Nucleus accumbens (tissue), 56 donors: ENCODE measurements around the gene SSRP1.
A peak's percentile ranks its signal among the peaks of the same experiment; 100 is the strongest.

Experiments used
- DNase-seq, 56 donors: peaks; one replicate each; lab custom pipeline; 2025; lab: John Stamatoyannopoulos, UW

The SSRP1 gene

DNA sequence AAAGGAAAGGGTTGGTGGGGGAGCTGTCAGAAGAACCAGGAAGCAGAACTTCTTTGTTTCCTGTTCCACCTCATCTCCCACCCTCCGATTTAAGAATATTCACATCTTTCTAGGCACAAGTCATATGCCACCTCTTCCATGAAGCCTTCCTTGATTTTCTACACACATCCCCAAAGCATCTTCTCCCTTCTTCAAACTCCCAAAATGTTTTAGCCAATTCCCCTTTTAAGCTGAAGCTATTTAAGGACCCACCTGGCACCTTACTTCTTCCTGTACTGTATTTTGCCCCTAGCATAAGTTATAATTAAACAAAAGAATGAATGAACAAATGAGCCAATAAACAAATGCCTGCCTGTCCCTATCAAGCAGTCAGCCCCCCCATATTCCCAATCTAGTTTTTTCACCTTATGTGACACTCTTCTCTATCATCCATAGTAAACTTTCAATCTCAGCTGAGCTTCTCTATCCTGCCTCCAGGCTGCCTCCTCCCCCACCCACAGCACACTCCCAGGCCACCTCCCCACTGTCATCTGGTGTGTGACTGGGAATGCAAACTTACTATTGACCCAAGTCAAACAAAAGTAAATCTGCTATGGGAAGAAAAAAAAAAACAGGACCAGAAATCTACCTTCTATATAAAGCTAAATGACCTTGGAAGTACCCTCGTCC, 14.8 kb downstream of the SSRP1 start:
- DNase-seq: no peak

DNA sequence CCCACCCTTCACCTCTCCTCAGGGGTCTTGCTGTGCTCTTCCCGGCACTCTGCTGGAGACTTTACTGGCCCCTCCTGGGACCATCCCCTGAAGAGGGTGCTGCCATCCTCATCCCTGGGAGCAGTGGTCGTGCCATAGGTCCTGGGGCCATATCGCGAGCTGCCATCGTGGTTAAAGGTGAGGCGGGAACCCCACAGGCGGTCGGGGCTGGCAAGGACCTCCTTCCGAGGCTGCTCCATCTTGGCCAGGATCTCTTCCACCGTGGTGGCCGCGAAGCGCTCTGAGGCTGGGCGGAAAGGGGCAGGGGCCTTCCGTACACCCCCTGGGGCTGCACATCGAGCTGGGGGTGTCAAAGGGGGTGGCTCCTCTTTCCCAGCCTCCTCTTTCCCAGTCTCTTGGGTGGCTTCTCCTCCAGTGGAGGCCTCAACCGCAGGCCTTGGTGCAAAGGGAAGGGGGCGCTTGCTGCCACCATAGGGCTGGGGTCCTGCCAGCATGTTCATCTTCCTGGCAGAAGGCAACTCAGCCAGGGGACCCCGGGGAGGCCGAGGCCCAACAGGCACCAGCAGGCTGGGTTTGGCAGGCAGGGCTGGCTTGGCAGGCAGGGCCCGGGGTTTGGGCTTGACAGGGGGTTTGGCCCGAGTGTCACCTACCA, 15.5 kb downstream of the SSRP1 start:
- DNase-seq: no peak

DNA sequence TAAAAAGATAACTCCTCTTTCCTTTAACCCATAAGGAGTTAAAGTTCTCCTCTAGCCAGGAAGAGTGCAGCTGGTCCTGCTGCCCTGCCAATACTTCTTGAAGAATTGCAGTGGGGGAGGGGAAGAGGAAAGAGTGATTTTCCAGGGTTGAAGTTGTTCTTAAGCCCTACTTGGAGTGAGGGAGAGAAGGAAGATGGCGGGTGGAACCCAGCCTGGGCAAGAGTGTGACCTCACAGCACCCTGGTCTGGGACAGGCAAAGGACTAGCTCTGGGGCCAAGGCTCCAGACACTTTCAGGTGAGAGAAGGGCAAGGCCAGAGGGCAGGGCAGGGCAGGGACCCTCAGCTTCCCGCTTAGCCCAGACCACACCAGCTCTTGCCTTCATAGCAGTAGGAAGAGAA, 17.5 kb downstream of the SSRP1 start:
- DNase-seq: peak in 1 of 56 donors; percentile 10

DNA sequence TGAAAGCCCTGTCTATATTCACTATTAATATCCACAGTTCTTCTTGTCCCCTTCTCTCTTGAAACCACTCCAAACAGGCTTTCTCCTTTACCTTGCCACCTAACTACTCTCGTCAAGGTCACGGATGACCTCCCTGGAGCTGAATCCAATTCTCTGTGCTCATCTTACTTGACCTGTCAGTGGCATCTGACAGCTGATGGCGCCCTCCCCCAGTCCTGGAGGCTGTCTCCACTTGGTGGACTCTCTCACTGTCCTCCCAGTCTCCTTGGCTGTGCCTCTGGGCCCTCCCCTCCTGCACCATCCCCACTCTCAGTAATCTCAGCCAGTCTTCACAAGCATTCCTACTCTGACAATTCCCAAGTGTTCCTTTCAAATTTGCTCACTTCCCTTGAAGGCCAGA, 19.7 kb downstream of the SSRP1 start:
- DNase-seq: no peak

DNA sequence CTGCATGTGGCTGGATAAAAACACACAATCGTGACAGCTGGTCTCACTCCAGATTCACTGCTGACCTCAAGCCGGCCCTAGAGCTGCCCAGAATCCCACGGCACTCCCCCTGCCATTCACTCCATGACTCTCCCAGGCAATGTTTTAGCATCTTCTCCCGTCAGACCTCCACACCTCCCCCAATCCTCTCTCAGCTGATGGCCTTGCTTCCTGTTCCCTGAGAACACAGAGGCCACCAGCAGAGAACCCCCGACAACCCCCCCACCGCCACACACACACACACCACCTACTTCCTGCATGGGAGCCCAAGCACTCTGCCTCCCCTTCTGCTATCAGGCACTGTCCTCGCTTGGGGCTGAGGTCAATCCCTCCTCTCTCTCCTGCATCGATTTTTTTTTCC, 20.2 kb downstream of the SSRP1 start:
- DNase-seq: no peak

DNA sequence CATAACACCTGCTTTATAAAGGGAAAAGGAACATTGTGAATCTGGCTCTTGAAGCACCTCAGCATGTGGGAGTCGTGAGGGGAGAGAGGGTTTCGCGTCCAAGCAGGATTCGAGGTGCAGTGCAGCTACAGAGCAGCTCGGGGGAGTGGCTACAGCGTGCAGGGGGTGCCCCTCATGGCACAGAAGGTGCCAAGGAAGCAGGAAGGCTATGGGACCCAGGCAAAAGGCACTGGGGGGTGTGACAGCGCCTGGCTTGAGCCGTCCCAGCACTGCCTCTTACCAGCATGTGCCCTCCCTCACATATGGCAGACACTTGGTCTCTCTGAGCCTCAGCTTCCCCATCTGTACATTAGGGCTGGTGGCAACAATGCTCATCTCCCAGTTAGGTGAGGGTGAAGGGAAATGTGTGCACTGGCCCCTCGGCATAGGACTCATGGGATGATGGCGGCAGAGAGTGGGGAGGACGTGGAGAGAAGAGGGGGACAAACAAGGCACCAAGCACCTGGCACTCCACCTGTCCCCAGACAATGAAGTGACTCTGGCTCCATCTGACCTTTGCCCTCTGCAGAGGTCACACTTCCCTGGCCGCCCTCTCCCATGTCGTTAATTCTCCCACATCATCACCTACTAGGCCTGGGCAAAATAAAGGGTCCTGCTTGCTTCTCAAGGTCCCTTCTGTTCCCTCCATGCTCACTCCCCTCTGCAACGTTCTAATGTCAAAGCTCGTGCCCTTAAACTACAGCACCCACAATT, 21.3 kb downstream of the SSRP1 start:
- DNase-seq: no peak

DNA sequence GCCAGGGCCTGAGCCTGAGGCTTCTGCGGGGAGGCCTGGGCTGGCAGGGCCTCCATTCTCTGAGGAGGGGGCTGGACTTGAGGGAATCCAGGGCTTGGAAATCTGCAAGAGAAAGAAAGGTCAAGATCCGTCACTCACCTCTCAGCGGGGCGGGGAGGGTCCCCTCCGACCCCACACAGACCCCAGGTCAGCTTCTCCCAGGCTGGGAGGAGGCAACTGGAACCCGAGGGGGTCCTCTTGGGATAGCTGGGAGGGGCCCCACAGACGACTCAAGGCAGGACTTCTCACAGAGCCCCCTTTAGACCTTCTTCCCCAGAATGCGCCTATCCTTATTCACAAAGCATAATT, 21.9 kb downstream of the SSRP1 start:
- no peak for DNase-seq

DNA sequence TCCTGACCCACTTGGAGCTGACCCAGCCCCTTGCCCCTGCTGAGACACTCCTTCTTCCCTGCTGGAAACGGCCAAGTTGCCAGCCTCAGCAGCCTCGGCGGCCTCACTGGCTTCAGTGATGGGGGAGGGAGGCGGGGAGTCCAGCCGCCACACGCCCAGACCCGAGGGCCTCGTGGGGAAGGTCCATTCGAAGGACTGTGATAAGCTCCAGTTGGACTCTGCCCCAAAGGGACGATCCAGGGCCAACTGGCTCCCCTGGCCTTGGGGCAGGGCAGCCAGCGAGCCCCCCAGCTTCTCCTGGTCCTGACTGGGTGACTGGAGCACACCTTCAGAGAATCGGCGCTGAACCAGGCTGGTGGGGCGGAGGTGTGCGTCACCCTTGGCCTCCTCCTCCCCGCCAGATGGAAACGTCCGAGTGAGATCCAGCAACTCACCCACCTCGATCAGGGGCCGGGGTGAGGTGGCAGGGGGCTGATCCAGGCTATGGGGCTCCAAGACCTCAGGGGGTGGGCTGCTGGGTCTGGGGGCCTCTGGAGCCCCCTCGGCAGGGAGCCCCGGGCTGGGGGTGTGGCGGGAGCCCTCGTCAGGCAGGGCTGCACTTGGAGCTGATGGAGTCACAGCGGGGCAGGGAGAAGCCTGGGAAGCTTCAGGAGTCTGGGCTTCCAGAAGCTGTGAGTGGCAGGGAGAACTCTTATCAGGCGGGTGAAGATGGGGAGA, 22.5 kb downstream of the SSRP1 start:
- no peak for DNase-seq

DNA sequence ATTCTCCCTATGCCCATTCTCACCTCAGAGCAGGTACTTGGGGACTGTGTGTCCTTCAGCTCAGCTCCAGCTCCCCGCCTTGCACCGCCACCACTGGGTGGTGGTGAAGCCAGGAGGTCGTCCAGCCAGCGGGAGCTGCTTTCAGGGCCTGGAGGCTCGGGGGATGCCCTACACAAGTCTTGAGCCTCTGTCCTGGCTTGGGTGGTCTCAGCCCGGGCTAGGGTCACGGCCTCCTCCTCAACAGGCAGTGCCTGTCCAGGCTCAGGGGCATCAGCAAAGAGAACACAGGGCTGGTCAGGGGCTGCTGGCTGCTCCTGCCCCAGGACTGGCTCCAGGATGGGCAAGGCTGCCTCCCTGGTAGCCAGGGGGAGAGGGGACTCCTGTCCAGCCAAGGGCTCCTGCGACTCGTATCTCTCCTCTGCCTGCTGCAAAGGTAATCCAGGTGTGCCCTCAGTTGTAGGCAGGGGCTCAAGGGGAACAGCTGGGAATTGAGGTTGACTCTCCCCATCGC, 23.1 kb downstream of the SSRP1 start:
- DNase-seq: no peak

DNA sequence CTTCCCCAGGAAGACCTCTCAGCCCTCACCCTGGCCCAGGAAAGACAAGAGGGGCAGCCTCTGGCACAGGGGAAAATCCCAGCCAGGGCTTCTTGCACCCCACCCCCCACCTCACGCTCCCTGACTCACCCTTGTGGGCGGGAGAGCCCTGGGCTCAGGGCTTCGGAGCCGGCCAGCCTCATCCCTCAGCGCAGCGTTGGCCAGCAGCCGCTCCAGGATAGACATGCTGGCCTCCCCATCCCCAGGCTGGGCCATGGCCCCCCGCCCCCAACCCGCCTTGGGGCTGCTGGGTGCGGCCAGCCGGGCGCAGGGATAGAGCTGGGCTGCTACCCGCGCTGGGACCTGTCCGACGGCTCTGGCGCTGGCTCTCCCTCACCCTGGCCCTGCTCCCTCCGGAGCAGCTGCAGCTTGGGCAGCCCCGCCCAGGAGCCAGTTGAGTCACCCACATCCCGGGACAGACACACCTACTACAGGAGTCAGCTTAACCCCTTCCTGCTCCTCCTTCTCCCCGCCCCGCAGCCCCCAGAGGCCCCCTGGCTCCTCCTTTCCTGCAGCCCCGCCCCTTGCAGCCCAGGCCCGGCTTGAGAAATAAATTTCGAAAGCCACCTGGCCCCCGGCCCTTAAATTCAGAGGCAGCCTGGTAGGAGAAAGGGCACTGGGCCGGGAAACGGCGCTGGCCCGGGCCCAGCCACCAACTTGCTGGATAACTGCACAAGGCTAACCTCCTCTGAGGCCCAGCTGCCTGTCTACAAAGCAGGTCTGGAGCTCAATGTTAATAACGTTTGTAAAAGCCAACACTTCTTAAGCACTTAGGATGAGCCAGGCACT, 24.4 kb downstream of the SSRP1 start:
- DNase-seq: peak in 52 of 56 donors; percentile 12 to 82 (median 52)

DNA sequence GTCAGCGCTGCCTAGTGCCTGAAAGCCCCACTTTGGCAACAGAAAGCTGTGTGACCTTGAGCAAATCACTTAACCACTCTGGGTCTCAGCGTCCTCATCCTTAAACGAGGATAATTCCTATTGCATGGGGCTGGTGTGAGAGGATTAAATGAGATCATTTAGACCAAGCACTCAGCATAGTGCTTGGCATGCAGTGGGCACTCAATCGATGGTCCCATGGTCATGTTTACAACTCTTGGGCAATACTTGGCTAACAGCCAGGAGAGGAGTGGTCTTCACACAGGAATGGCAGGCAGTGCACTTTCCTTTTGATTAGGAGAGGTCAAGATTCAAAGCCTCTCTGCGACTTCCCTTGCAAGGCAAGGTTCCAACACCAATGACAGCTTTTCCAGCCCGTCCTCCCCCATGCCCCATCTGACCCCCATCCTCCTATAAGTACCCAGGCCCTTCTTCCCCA, 25.0 kb downstream of the SSRP1 start:
- DNase-seq: peak in 1 of 56 donors; percentile 19

DNA sequence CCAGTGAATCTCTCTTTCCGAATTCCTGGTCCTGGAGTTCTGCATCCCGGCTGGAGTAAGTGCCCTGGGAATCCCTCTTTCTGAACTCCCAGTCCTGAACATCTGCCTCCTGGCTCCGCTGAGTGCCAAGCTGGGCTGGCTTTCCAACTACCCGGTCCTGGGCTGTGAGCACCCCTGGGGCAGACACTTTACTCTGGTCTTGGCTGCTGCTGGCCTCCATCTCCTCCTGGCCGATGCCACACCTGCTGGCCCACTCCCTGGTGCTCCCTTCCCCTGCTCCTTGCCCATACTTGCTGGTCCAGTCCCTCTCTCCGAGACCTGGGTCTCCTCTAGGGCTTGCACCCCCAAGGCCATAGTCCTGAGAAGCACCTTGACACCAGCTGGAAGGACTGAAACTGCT, 25.6 kb downstream of the SSRP1 start:
- no peak for DNase-seq

DNA sequence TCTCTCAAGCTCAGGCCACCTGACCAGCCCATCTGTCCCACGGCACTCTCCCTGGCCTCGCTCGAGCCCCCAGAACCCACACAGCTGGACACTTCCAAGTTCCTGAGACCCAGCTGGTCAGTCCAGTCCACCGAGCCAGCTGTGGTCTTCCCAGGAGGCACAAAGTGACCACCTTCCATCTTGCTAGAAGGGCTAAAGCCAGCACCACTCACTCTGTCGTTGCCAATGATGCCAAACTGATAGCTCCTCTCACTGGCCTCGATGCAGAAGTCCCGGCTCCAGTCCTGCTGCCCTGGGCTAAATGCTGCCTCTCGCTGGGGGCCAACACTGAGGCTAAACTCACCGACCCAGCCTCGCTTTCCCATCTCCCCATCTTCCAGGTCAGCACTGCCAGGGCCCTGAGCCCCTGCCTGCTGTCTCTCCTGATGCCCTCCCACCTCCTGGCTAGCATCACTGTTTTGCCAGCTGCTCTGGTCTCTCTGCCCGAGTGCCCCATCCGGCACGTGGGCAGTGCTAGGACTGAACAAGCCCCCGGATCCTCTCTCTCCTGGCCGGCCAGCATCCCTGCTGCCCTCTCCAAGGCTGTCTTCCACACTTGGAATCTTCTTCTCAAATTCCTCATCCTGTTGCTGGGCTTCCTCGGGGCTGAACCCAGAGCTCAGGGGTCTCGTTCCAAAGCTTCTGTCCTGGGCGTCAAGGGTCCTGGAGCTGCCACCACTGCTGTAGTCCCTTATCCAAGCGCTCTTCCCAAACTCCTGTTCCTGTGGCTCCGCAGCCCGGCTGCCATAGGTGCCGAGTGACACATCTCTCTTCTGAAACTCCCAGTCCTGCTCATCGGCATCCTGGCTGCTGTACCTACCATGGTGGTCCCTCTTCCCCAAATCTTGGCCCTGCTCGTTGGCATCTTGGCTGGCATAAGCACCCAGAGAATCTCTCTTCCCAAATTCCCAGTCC, 26.3 kb downstream of the SSRP1 start:
- no peak for DNase-seq

DNA sequence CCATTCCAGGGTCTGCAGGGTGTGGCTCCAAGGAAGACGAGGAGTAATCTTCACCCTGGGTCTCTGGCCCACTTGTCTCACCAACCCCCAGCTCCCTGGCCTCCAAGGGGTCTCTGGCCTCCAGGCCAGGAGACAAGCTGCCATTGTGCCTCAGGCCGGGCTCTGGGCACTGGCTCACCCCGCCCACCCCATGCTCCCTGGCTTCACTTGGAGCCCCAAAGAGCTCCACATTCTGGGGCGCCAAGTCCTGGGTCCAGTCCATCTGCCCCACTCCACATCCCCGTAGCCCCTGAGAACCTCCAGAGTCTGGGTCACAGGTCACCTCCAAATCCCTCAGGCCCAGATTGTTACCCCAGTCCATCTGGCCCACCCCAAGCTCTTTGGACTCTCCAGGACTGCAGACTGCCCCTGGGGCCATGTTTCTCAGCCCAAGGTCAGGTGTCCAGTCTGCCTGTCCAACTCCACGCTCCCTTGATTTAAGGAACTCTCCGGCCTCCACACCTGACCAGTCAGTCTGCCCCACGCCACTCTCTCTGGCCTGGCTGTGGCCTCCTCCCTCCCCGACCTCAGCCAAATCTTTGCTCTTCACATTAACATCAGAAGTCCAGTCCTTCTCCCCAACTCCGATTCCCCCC, 27.1 kb downstream of the SSRP1 start:
- DNase-seq: no peak

DNA sequence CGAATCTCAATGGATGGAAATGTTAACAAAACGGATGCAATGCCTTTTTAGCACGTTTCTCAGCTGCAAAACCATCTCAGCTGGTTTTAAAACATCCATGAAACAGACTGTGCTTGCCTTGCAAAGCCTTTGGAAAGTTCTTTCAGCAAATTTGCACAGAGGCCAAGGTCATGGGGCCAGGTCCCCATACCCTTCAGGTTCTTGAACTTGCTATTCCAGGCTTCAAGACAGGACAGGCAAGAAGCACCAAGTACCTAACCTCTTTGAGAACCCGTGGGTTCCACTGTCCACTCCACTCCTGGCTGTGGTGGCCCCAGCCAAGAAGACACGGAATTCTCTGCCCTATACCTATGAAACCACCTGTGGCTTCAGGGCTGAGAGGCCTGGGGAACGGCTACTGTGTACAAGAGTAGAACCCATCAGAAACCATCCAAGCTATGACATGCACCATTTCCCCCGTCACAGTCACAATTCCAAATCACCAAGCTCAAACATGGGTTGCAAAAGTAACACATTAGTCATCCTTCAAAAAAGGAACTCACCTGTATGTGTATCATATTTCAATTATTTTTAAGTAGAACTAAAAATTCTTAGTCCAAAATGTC, 27.9 kb downstream of the SSRP1 start:
- DNase-seq: no peak

DNA sequence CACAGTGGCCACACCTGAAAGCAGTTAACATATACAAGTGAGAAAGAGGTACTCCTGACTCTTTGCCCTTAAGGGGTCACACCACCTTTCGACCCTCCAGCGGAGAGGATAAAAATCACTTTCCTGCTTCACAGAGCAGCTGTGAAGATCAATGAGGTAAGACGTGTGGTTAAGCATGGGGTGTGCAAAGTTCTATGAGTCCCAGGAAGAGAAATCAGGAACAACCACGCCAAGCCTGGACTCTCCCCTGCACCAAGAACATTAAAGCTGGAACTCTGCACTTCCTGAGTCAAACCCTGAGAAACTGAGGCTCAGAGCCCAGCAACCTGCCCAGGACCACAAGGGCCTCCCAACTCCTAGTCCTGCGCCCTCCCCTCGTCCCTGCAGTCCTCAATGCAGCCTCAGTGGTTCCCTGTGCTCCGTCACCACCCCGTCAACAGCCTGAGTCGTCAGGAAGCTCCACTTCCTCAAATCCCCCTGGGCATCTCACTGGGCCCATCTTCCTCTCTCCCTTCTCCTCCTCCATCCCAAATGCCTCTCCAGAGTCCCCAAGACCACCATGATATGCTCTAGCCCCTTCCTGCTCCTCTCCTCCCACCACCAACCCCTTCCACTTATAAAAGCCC, 28.6 kb downstream of the SSRP1 start:
- DNase-seq: no peak

DNA sequence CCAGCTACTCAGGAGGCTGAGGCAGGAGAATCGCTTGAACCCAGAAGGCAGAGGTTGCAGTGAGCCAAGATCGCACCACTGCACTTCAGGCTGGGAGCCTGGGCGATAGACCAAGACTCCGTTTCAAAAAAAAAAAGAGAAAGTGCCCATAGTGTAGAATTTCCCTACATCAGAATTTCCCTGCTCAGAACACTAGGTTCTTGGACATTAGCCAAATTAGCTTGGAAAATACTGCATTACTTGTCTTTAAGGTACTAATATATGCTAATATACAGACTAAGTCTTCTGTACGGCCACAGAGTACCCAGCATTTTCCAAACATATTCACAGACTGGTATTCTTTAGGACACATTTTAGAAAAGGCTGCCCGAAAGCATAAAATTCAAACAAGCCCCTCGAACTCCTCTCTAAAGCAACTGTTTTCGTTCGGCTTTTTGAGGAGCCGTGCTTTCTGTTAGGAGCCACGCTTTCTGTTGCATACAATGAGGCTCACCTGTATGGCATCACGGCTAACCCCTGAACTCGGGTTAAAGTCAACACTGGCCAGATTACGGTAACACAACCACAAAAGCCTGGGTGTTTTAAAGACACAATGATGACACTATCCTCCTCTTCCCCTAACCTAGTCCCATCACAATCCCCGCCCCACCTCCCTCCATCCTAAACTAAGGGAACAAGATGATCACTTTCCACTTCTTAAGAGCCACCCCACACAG, 29.4 kb downstream of the SSRP1 start:
- DNase-seq: no peak
